8988T (cell line): Measurements from ENCODE around the gene TMBIM6.
"Not testable (repeated sequence)": the region's sequence is repeated elsewhere in the genome, so short reads cannot be mapped to it uniquely, and the experiment has no call there.

Experiments used
- DNase-seq: peaks from one replicate; pipeline ENCODE4 v3.0.0; 2011

TMBIM6 gene

DNA sequence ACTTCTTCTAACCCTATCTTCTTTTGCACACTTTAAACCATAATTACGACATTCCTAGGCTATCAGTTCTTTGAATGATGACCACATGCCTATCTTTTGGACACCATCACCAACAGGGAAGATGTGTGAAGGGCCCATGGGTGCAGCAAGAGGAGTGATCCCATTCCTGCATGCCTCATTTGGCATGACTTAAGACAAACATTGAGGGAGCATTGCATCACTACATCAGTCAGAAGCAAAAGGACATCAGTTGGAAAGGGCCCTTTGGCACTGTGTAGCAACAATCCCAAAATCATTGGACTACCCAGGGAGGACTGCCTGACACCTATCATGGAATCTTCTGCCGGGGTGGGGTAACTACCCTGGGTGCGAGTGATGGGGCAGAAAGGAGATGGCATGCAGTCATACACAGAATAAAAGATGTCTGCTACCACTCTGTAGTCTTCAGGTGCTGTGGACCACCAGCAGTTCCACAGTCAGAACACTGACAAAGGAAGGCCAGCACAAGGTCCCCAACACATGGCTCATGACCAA is 10.7 kb upstream of the TMBIM6 start:
- DNase-seq, result no peak

- no peak for DNase-seq
These were observed 7.9 kb upstream of the TMBIM6 start for GRCh38 chr12:49733219-49734017.

DNA sequence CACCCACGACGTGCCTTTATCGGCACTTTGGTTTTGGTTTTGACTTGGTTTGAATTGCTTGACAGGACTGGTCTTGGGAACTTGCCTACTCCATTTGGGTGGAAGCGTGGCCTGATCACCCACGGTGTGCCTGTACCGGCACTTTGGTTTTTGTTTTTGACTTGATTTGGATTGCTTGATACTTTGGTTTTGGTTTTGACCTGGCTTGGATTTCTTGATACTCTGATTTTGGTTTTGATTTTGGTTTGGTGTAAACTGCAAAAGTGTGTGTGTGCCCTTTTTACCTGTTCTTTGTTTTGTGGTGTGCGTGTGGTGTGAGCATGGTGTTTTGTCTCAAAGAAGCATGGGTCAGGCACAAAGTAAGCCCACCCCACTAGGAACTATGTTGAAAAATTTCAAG is 6.5 kb upstream of the TMBIM6 start:
- not testable (repeated sequence) for DNase-seq

DNA sequence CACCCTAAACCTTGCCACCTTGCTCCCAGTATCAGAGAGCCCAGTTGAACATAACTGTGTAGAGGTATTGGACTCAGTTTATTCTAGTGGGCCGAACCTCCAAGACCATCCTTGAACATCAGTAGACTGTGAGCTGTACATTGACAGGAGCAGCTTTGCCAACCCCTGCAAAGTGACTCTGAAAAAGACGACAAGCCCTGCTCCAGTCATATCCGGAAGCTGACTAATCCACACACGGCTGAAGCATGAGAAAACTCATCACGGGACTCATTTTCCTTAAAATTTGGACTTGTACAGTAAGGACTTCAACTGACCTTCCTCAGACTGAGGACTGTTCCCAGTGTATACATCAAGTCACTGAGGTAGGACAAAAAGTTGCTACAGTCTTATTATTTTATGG is 2.6 kb upstream of the TMBIM6 start:
- DNase-seq, result not testable (repeated sequence)

DNA sequence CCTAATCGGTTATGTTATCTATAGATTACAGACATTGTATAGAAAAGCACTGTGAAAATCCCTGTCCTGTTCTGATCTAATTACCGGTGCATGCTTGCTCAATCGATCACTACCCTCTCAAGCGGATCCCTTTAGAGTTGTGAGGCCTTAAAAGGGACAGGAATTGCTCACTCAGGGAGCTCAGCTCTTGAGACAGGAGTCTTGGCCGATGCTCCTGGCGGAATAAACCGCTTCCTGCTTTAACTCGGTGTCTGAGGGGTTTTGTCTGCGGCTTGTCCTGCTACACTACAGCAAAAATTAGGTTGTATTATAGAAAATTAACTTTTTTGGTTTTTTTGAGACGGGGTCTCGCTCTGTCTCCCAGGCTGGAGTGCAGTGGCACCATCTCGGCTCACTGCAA is 1.1 kb upstream of the TMBIM6 start:
- DNase-seq, result not testable (repeated sequence)

GRCh38 chr12:49741882-49742620 is 694 bp downstream of the TMBIM6 start:
- no peak for DNase-seq

DNA sequence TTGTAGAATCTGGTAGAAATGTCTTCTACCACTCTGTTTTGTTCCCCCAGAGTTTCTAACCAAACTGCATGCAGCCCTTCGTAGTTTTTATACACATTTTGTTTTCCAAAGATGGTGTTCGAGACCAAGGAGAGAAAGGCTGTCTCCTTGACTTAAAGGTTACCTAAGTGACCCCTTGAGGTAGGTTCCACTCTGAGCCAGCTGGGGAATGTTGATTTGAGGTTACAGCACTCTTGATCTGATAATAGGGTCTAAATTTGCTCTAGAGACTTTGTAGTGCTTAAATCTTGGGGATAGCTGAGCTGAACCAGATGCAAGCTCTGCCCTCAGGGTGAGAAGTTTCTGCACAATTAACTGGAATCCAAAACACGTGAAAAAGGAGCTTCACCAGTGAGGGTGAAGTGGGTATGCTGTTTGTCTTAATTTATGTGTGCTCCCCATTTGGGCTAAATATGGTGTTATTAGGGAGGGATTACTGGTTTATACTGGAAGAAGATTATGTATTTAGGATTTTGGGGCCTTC is 3.1 kb downstream of the TMBIM6 start:
- DNase-seq, result no peak

GRCh38 chr12:49748306-49748705 is 6.9 kb downstream of the TMBIM6 start:
- DNase-seq, result no peak

DNA sequence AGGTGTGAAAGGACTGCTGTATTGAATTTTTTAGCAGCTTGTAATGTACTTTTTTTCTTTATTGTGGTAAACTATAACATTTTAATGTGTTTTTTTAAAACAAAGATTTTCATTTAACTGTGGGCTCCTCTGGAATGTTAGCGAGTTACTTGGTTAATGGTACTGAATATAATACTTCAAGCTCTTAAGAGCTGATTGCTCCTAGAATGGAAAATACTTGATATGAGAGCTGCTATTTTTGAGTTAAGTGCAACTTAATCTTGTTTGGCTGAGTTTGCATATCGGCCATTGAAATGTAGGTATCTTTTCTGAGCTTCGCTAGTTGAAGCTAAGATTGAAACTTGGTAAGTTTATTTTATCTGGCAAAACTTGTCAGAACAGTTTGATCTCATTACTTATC is 7.4 kb downstream of the TMBIM6 start:
- DNase-seq, result no peak

DNA sequence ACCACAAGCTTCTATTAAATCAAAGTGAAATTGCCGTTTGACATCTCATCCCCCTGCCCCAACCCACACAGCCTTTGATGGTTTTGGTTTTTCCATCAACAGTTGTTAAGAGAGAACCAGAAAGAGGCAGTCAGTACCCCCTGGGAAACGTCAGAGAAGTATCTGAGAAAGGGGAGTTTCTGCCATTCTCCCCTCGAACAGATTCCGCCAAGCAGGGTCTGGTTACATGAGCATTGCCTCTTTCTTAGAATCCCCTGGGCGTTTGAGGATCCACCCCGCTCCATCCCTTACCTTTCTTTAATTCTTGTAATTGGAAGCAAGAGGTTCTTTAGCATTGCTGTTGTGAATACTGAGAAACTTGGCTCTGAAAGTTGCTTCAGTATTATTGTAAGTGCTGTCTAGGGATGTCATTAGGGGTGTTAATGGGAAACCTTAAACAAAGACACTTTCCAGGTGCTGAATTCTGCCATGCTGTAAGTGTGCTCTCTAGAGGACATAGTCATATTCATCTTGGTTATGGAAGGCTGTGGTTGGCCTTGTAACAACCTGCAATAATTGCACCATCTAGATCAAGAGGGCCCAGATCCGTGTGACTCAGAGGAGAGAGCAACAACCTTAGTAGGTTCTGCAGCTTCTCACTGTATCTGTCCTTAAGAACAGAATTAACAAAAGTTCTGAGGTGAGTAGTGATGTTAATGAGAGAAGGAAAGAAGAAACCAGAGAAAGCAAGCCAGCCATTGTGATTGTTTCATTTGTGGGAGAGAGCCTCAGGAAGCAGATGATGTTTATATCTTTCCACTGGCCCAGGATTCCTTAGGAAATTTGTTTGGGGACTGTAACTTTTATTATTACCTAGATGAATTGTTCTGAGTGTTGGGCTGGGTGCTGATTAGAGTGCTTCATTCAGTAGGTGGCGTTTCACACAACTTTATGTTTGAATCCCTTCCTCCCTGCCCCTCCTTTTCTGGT is 9.0 kb downstream of the TMBIM6 start:
- no peak for DNase-seq

- no peak for DNase-seq
These were observed 9.6 kb downstream of the TMBIM6 start for GRCh38 chr12:49750996-49751393.

GRCh38 chr12:49761677-49762467 is 20.5 kb downstream of the TMBIM6 start:
- DNase-seq, result no peak

- no peak for DNase-seq
These were observed 21.1 kb downstream of the TMBIM6 start for GRCh38 chr12:49762468-49762847.

DNA sequence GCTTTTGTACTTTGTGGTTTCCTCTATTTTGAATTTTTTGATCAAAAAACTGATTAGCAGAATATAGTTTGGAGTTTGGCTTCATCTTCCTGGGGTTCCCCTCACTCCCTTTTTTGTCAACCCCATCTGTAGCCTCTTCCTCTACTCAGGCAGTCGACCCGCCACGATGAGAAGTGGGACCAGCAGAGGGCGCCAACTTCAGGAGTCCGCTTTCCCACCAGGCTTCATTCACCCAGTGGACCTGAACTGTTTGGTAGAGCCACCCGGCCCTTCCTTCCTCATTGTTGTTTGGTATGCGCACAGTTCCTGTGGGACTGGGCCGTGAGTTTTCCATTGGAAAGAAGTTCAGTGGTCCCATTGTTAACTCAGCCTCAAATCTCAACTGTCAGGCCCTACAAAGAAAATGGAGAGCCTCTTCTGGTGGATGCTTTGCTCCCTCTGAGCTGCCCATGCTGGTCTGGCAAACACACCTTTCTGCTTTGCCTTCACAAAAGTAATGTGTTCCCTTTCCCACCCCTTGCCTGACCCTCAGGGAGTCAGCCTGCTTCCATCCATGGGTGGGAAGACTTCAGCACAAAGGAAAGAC is 21.7 kb downstream of the TMBIM6 start:
- peak; percentile 52 for DNase-seq

DNA sequence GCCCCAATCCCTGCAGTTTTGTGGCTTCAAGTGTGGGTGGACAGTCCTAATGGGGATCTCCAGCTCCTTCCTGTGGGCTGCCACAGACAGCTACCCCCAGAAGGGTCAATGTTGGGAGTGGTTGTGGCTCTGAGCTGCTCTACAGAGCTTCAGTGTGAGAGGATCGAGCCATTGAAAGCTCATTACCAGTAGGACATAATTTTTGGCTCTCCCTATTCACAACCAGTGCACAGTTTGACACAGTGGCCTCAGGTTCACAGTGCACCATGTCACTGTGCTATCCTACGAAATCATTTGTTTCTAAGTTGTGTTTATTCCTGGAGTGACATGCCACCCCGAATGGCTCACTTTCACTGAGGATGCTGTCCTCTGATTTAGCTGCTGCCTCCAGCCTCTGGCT is 22.8 kb downstream of the TMBIM6 start:
- DNase-seq, result no peak

DNA sequence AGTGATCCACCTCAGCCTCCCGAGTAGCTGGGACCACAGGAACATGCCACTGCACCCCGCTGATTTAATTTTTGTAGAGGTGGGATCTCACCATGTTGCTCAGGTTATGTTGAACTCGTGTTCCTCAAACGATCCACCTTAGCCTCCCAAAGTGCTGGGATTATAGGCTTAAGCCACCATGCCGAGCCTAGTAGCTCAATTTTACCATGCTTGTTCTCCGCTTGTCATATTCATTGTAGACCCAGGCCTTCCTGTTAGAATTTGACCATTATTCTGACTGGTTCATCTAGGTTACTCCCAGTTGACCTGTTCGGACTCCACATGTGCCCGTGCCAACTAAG is 24.7 kb downstream of the TMBIM6 start:
- no peak for DNase-seq

- DNase-seq, result no peak
These were observed 26.0 kb downstream of the TMBIM6 start for GRCh38 chr12:49767333-49767732.

DNA sequence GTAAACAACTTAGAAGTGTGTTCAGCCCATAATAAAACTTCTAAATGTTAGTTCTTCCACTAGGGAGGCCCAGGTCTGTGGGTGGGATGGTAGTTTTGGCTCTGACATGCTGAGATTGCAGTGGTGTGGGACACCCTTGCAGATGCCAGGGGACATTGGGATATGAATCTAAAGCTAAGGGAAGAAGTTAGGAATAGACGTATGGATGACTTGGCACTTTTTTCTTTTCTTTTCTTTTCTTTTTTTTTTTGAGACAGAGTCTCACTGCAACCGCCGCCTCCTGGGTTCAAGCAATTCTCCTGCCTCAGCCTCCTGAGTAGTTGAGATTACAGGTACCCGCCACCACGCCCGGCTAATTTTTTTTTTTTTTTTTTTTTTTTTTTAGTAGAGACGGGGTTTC is 31.7 kb downstream of the TMBIM6 start:
- DNase-seq, result not testable (repeated sequence)

GRCh38 chr12:49776413-49776812 is 35.1 kb downstream of the TMBIM6 start:
- DNase-seq, result no peak

GRCh38 chr12:49776858-49777257 is 35.5 kb downstream of the TMBIM6 start:
- no peak for DNase-seq

DNA sequence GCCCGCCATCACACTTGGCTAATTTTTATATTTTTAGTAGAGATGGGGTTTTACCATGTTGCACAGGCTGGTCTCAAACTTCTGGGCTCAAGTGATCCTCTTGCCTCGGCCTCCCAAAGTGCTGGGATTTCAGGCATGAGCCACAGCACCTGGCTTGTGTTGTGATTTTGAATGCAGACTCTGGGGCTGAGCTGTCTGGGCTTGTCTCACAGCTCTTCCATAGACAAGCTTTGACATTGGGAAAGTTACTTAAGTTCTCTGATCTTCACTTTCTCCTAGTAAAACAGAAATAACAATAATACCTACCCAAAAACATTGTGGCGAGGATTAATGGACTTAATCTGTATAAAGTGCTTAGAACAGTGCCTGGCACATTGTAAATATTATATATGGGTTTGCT is 36.0 kb downstream of the TMBIM6 start:
- DNase-seq, result no peak
